ENCODE results near the gene TTPAL.

DNA sequence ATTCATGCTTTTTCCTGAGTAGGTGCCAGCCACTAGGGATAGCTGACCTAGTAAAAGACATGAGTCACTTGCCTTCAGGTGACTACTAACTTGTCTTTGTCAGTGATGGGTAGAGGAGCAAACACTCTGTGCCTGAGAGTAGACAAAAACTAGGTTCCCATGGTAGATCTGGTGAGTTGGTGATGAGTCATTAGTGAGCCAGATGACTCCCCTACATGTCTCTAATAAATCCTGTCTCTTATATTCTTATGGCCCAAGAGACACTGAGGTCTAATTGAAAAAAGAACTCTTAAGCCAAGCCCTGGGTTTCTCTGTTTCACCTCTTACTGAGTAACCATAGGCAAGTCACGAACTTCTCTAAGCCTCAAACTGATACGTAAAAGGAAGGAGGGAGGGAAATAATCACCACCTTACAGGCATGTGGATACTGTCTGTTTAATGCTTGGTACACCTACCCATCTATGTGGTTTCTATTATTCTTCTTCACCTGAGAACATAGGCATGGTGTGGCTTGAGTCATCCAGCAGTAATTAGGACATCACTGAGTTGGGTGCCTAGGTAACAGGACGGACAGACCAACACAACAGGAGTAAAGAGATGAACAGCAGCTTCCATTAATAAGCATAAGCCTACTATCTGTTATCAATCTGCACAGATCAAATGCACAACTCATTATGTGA, 20.3 kb downstream of the TTPAL start:
- TF ChIP-seq, protein P1, sequence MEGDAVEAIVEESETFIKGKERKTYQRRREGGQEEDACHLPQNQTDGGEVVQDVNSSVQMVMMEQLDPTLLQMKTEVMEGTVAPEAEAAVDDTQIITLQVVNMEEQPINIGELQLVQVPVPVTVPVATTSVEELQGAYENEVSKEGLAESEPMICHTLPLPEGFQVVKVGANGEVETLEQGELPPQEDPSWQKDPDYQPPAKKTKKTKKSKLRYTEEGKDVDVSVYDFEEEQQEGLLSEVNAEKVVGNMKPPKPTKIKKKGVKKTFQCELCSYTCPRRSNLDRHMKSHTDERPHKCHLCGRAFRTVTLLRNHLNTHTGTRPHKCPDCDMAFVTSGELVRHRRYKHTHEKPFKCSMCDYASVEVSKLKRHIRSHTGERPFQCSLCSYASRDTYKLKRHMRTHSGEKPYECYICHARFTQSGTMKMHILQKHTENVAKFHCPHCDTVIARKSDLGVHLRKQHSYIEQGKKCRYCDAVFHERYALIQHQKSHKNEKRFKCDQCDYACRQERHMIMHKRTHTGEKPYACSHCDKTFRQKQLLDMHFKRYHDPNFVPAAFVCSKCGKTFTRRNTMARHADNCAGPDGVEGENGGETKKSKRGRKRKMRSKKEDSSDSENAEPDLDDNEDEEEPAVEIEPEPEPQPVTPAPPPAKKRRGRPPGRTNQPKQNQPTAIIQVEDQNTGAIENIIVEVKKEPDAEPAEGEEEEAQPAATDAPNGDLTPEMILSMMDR (IDR thresholded peaks at IDR 0.05) = no peak
- no peak for TF ChIP-seq ZFX (IDR thresholded peaks at IDR 0.05; ENCODE audit: borderline replicate concordance)
